Hepatocyte (in vitro differentiated cells): Measurements from ENCODE around the gene INTS11. TPM values are rescaled to one million over a fixed set of nuclear protein-coding genes. Genes with fewer than 3 reads are reported as not detected.

ENCODE experiments used
- DNase-seq: peaks from one replicate; pipeline ENCODE4 v3.0.0-alpha.2; 2016; ENCODE audit warnings: low spot score
- H2AFZ ChIP-seq: fragments of 200-600 bp; sonication (generic); 2 replicates; pipeline ENCODE4 v1.6.0; 2016; ENCODE audit warnings: antibody characterized with exemption, mild to moderate bottlenecking
- H3K27ac ChIP-seq: fragments of 200-600 bp; sonication (generic); 2 replicates; pipeline ENCODE4 v1.5.1; 2016; ENCODE audit warnings: mild to moderate bottlenecking
- H3K27me3 ChIP-seq: fragments of 200-600 bp; sonication (generic); 2 replicates; pipeline ENCODE4 v1.6.1; 2016
- H3K36me3 ChIP-seq: fragments of 200-600 bp; sonication (generic); replicated peaks from 2 replicates; pipeline ENCODE4 v1.5.1; 2016; ENCODE audit warnings: low read depth; ENCODE audit not compliant: insufficient read depth
- H3K4me1 ChIP-seq: fragments of 200-600 bp; sonication (generic); 2 replicates; pipeline ENCODE4 v1.5.1; 2016; ENCODE audit warnings: mild to moderate bottlenecking, moderate library complexity; ENCODE audit not compliant: insufficient read depth
- H3K4me2 ChIP-seq: fragments of 200-600 bp; sonication (generic); 2 replicates; pipeline ENCODE4 v1.6.0; 2016
- H3K4me3 ChIP-seq: fragments of 200-600 bp; sonication (generic); 2 replicates; pipeline ENCODE4 v1.5.1; 2016; ENCODE audit warnings: mild to moderate bottlenecking
- H3K79me2 ChIP-seq: fragments of 200-600 bp; sonication (generic); 2 replicates; pipeline ENCODE4 v1.6.0; 2017; ENCODE audit warnings: mild to moderate bottlenecking
- H3K9me2 ChIP-seq: fragments of 200-600 bp; sonication (generic); replicated peaks from 2 replicates; pipeline ENCODE4 v1.6.0; 2017; ENCODE audit warnings: mild to moderate bottlenecking; ENCODE audit not compliant: insufficient read depth
- H3K9me3 ChIP-seq: fragments of 200-600 bp; sonication (generic); 2 replicates; pipeline ENCODE4 v1.5.1; 2016; ENCODE audit warnings: low read depth, mild to moderate bottlenecking
- H4K20me1 ChIP-seq: fragments of 200-600 bp; sonication (generic); 2 replicates; pipeline ENCODE4 v1.6.0; 2016; ENCODE audit warnings: mild to moderate bottlenecking; ENCODE audit not compliant: insufficient read depth, poor library complexity, severe bottlenecking
- CTCF ChIP-seq: fragments of 200-600 bp; sonication (generic); IDR thresholded peaks from 2 replicates; pipeline ENCODE4 v1.5.1; 2016; ENCODE audit warnings: antibody characterized with exemption, mild to moderate bottlenecking; ENCODE audit not compliant: poor library complexity
- EZH2 ChIP-seq: fragments of 200-600 bp; sonication (generic); IDR thresholded peaks from 2 replicates; pipeline ENCODE4 v1.6.1; 2016; ENCODE audit warnings: antibody characterized with exemption, mild to moderate bottlenecking, borderline replicate concordance
- EZH2phosphoT487 ChIP-seq: fragments of 200-600 bp; sonication (generic); IDR thresholded peaks from one replicate; pipeline ENCODE4 v1.6.1; 2018; ENCODE audit warnings: antibody characterized with exemption, mild to moderate bottlenecking, low read depth, moderate library complexity; ENCODE audit not compliant: unreplicated experiment, severe bottlenecking
- WGBS: methylation state at CpG from one replicate; pipeline ENCODE4 v1.1.6; 2016; ENCODE audit warnings: low lambda C conversion rate; ENCODE audit errors: missing lambda C conversion rate; 5-methylcytosine and 5-hydroxymethylcytosine counted together
- polyA plus RNA-seq: library from polyadenylated mRNA; unstranded; fragments of >200 nt; fragmentation: Nextera tagmentation; extraction: Ambion mirVana; gene quantifications from 2 replicates; pipeline ENCODE4 v1.2.1, GENCODE V29; 2016
- total RNA-seq: library from RNA; depleted of rRNA; stranded (reverse); fragments of >200 nt; gene quantifications from 2 replicates; pipeline ENCODE4 v1.2.3, GENCODE V29; 2014

INTS11 gene
- total and polyA plus RNA-seq, 2 experiments from 2014 or later = 80.4 to 80.6 TPM

DNA sequence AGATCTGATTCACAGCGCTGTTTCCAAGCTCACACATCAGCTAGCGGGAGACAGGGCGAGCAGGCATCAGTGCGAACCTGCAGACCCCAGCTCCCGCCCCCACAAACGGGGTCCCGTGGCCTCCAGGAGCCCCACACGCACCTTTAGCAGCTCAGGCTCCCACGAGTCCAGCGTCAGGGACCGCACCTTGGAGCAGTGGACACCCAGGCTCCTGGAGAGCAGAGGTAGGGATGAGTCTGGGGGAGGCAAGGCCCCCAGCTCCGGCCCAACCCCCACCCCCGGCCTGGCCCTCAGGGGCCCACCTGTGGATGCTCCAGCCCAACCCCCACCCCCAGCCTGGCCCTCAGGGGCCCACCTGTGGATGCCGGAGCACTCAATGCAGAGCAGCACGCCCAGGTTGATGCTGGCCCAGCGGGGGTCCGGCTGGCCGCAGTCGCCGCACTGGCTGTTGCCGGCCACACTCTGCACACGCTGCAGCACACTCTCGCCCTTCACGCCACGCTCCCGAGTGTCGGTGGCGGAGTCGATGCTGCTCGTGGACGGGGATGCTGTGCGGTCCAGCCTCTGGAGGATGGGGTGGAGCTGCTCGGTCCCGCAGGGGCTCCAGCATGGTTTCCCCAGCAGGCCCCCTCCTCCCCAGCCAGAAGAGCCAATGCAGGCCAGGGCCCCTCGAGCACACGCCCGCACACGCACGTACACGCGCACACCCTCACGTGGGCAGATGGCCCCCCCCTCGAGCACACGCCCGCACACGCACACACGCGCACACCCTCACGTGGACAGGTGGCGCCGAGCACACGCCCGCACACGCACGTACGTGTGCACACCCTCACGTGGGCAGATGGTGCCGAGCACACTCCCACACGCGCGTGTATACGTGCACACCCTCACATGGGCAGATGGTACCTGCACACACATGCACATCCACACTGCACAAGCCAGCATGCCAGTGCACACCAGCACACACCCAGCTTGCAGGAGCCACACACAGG lies 28.1 kb downstream of the INTS11 start:
- 97% methylated on average over 58 of the region's 62 CpGs for WGBS
- TF ChIP-seq CTCF (no peak), EZH2phosphoT487 (no peak)
- Histone ChIP-seq H2AFZ (no peak overlapping the region), H3K27me3 (no peaks in the 10 kb centered on the region), H3K4me1 (no peaks in the 10 kb centered on the region), H3K4me2 (no peak overlapping the region), H3K36me3 (no peaks in the 10 kb centered on the region), H3K9me3 (no peaks in the 10 kb centered on the region), H3K9me2 (no peaks in the 10 kb centered on the region), H3K79me2 (no peaks in the 10 kb centered on the region), H3K27ac (no peak overlapping the region), H4K20me1 (peaks cover 6% of the 10 kb centered on the region), H3K4me3 (no peak overlapping the region)
- DNase-seq = no peak

DNA sequence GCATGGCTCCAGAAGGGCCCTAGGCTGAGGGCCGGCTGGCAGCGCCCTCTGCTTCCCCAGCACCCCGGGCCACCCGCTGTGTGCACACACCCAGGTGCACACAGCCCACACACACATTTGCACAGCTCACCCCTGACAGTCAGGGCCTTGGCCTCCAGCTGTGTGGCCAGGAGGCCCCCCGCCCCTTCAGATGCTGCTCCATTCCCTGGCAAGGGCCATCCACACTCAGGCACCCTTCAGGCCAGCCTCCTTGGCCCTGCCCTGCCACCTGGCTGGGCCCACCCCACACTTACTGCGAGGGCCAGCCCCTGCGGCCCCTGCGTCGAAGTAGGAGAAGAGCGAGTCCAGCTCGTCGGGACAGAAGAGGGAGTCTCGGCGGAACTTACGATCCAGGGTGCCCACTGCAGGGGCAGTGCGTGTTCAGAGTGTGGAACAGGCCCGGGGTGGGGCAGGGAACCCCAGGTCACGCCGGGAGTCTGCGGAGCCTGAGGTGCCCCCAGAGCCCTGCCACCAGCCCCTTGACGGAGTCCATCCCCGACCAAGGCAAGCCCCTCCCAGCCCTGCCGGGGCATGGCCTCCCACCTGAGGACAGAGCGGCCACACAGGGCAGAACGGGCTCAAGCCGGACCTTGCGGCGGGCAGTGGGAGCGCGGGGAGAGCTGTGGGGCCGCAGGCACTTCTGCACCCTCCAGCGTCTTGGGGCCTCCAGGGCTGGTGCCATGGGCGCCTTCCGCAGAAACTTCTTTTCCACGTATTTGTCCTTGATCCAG lies 29.1 kb downstream of the INTS11 start:
- Histone ChIP-seq H3K9me3 (no peaks in the 10 kb centered on the region), H3K27ac (no peak overlapping the region), H3K79me2 (no peaks in the 10 kb centered on the region), H2AFZ (no peak overlapping the region), H3K27me3 (no peaks in the 10 kb centered on the region), H3K4me1 (no peaks in the 10 kb centered on the region), H4K20me1 (peaks cover 6% of the 10 kb centered on the region), H3K4me2 (no peak overlapping the region), H3K9me2 (no peaks in the 10 kb centered on the region), H3K4me3 (no peak overlapping the region), H3K36me3 (no peaks in the 10 kb centered on the region)
- no peak for DNase-seq
- 93% methylated on average over 32 of the region's 35 CpGs for WGBS
- TF ChIP-seq EZH2 (no peak), CTCF (no peak), EZH2phosphoT487 (no peak)

- Histone ChIP-seq H3K4me1 (no peaks in the 10 kb centered on the region), H3K4me2 (no peak overlapping the region), H3K9me2 (no peaks in the 10 kb centered on the region), H3K36me3 (no peaks in the 10 kb centered on the region), H4K20me1 (peaks cover 1% of the 10 kb centered on the region), H3K79me2 (no peaks in the 10 kb centered on the region), H3K4me3 (no peak overlapping the region), H2AFZ (no peak overlapping the region), H3K27me3 (no peaks in the 10 kb centered on the region), H3K27ac (no peak overlapping the region), H3K9me3 (no peaks in the 10 kb centered on the region)
- no peak for DNase-seq
- no peak for TF ChIP-seq EZH2phosphoT487
- TF ChIP-seq CTCF = no peak
- no peak for TF ChIP-seq EZH2
- 97% methylated on average over 48 of the region's 58 CpGs for WGBS
Observed at GRCh38 chr1:1294250-1294890, 30.1 kb downstream of the INTS11 start.
